ENCODE data around the gene SULF2.
"Not testable (repeated sequence)": the region's sequence is repeated elsewhere in the genome, so short reads cannot be mapped to it uniquely, and the experiment has no call there.

Gene SULF2

GRCh38 chr20:47785311-47785853, at the start of gene SULF2:
Gene SULF2, minus strand, starts transcription at chr20:47785481. Its CDS starts 28,118 bp downstream, at chr20:47757363.
- H3K4me3 ChIP-seq (ENCODE audit: low read length) = peak within 1 kb of the TSS; percentile 47
- no peak for TF ChIP-seq CTCF (conservative IDR thresholded peaks at IDR 0.05; ENCODE audit: low read depth, low read length)
- DNase-seq (ENCODE audit: low read depth) = no peak

GRCh38 chr20:47831675-47832074, 46.4 kb upstream of the SULF2 start:
- not testable (repeated sequence) for H3K4me3 ChIP-seq (ENCODE audit: low read length); DNase-seq (ENCODE audit: low read depth)

GRCh38 chr20:47826716-47827115, 41.4 kb upstream of the SULF2 start:
- DNase-seq (ENCODE audit: low read depth); H3K4me3 ChIP-seq (ENCODE audit: low read length): not testable (repeated sequence)

GRCh38 chr20:47826006-47826405, 40.7 kb upstream of the SULF2 start:
- DNase-seq (ENCODE audit: low read depth); H3K4me3 ChIP-seq (ENCODE audit: low read length): not testable (repeated sequence)

- no peak for TF ChIP-seq CTCF (conservative IDR thresholded peaks at IDR 0.05; ENCODE audit: low read depth, low read length)
- H3K4me3 ChIP-seq (ENCODE audit: low read length) = no peak overlapping the region
- no peak for DNase-seq (ENCODE audit: low read depth)
Observed at GRCh38 chr20:47825011-47825762, 39.9 kb upstream of the SULF2 start.

- not testable (repeated sequence) for H3K4me3 ChIP-seq (ENCODE audit: low read length); DNase-seq (ENCODE audit: low read depth)
Observed at GRCh38 chr20:47823941-47824340, 38.7 kb upstream of the SULF2 start.

- TF ChIP-seq CTCF (conservative IDR thresholded peaks at IDR 0.05; ENCODE audit: low read depth, low read length) = no peak
- H3K4me3 ChIP-seq (ENCODE audit: low read length) = no peak overlapping the region
- DNase-seq (ENCODE audit: low read depth) = no peak
Observed at GRCh38 chr20:47821481-47822100, 36.3 kb upstream of the SULF2 start.

GRCh38 chr20:47818996-47819609, 33.8 kb upstream of the SULF2 start:
- TF ChIP-seq CTCF (conservative IDR thresholded peaks at IDR 0.05; ENCODE audit: low read depth, low read length) = no peak
- no peak for DNase-seq (ENCODE audit: low read depth)
- H3K4me3 ChIP-seq (ENCODE audit: low read length) = no peak overlapping the region

GRCh38 chr20:47818466-47818865, 33.2 kb upstream of the SULF2 start:
- no peak for DNase-seq (ENCODE audit: low read depth)
- no peak for TF ChIP-seq CTCF (conservative IDR thresholded peaks at IDR 0.05; ENCODE audit: low read depth, low read length)
- H3K4me3 ChIP-seq (ENCODE audit: low read length) = no peak overlapping the region
